Neural progenitor cell (in vitro differentiated cells): Measurements from ENCODE around the gene SRSF9. TPM values are rescaled to one million over a fixed set of nuclear protein-coding genes. Genes with fewer than 3 reads are reported as not detected.

Source experiments
- DNase-seq: peaks from one replicate; pipeline ENCODE4 v3.0.0-alpha.2; 2016; ENCODE audit warnings: low spot score
- H2AFZ ChIP-seq: fragments of 200-600 bp; sonication (generic); replicated peaks from 2 replicates; pipeline ENCODE4 v1.6.1; 2016; ENCODE audit warnings: antibody characterized with exemption
- H3F3A ChIP-seq: fragments of 200-600 bp; sonication (generic); 2 replicates; pipeline ENCODE4 v1.6.1; 2016; ENCODE audit warnings: antibody characterized with exemption, low read depth
- H3K27ac ChIP-seq: fragments of 200-600 bp; sonication (generic); 2 replicates; pipeline ENCODE4 v1.5.1; 2016; ENCODE audit warnings: mild to moderate bottlenecking
- H3K27me3 ChIP-seq: fragments of 200-600 bp; sonication (generic); 2 replicates; pipeline ENCODE4 v1.6.1; 2016; ENCODE audit warnings: mild to moderate bottlenecking, moderate library complexity
- H3K36me3 ChIP-seq: fragments of 200-600 bp; sonication (generic); 2 replicates; pipeline ENCODE4 v1.5.1; 2016
- H3K4me1 ChIP-seq: fragments of 200-600 bp; sonication (generic); 2 replicates; pipeline ENCODE4 v1.6.1; 2016; ENCODE audit warnings: mixed run types
- H3K4me2 ChIP-seq: fragments of 200-600 bp; sonication (generic); 2 replicates; pipeline ENCODE4 v1.6.1; 2016
- H3K4me3 ChIP-seq: fragments of 200-600 bp; sonication (generic); 2 replicates; pipeline ENCODE4 v1.5.1; 2016
- H3K79me2 ChIP-seq: fragments of 200-600 bp; sonication (generic); 2 replicates; pipeline ENCODE4 v1.6.1; 2016; ENCODE audit warnings: low read depth
- H3K9ac ChIP-seq: fragments of 200-600 bp; sonication (generic); 2 replicates; pipeline ENCODE4 v1.6.1; 2016
- H3K9me3 ChIP-seq: fragments of 200-600 bp; sonication (generic); 2 replicates; pipeline ENCODE4 v1.5.1; 2016; ENCODE audit warnings: low read depth
- H4K20me1 ChIP-seq: fragments of 200-600 bp; sonication (generic); 2 replicates; pipeline ENCODE4 v1.6.1; 2016; ENCODE audit warnings: low read depth
- H3K27ac Mint-ChIP-seq: 3 replicates; pipeline ENCODE4 v1.8.0; 2021; ENCODE audit warnings: mixed read lengths
- H3K27me3 Mint-ChIP-seq: 2 replicates; pipeline ENCODE4 v1.8.0; 2022; ENCODE audit warnings: low read depth, mild to moderate bottlenecking, inconsistent platforms, moderate library complexity, mixed read lengths; ENCODE audit not compliant: insufficient read depth
- H3K36me3 Mint-ChIP-seq: 3 replicates; pipeline ENCODE4 v1.8.0; 2021; ENCODE audit warnings: mixed read lengths
- H3K4me1 Mint-ChIP-seq: 3 replicates; pipeline ENCODE4 v1.8.0; 2021; ENCODE audit warnings: mixed read lengths
- H3K4me3 Mint-ChIP-seq: 3 replicates; pipeline ENCODE4 v1.8.0; 2021; ENCODE audit warnings: mild to moderate bottlenecking, moderate library complexity, mixed read lengths
- H3K9me3 Mint-ChIP-seq: 3 replicates; pipeline ENCODE4 v1.8.0; 2020; ENCODE audit warnings: mixed read lengths
- CTCF ChIP-seq: fragments of 200-600 bp; sonication (generic); IDR thresholded peaks from 2 replicates; pipeline ENCODE4 v1.5.1; 2017; ENCODE audit warnings: antibody characterized with exemption, mild to moderate bottlenecking
- EZH2 ChIP-seq: fragments of 200-600 bp; sonication (generic); IDR thresholded peaks from 2 replicates; pipeline ENCODE4 v1.6.1; 2017; ENCODE audit warnings: antibody characterized with exemption, mild to moderate bottlenecking, moderate library complexity
- EZH2phosphoT487 ChIP-seq: fragments of 200-600 bp; sonication (generic); IDR thresholded peaks from 2 replicates; pipeline ENCODE4 v1.6.1; 2017; ENCODE audit warnings: antibody characterized with exemption
- total RNA-seq: library from RNA; depleted of rRNA; stranded (reverse); fragments of >200 nt; gene quantifications from 2 replicates; pipeline ENCODE4 v1.2.3, GENCODE V29; 2015; ENCODE audit warnings: low replicate concordance

SRSF9 gene
- total RNA-seq, 1 donor from 2014 or later, result 273 TPM

GRCh38 chr12:120425797-120426196, 43.8 kb downstream of the SRSF9 start:
- Mint-ChIP-seq H3K4me3 (no peak overlapping the region), H3K4me1 (peaks cover 38% of the 10 kb centered on the region), H3K27me3 (peaks cover 15% of the 10 kb centered on the region), H3K36me3 (no peaks in the 10 kb centered on the region), H3K27ac (no peak overlapping the region), H3K9me3 (no peaks in the 10 kb centered on the region)
- TF ChIP-seq CTCF, result no peak
- TF ChIP-seq EZH2phosphoT487, result no peak
- no peak for TF ChIP-seq EZH2
- Histone ChIP-seq H3K4me1 (peaks cover 8% of the 10 kb centered on the region), H3K9me3 (no peaks in the 10 kb centered on the region), H4K20me1 (no peaks in the 10 kb centered on the region), H3K36me3 (no peaks in the 10 kb centered on the region), H3F3A (peaks cover 17% of the 10 kb centered on the region), H3K9ac (no peak overlapping the region), H3K79me2 (no peaks in the 10 kb centered on the region), H3K4me3 (no peak overlapping the region), H2AFZ (no peak overlapping the region), H3K4me2 (no peak overlapping the region), H3K27me3 (no peaks in the 10 kb centered on the region), H3K27ac (no peak overlapping the region)
- DNase-seq, result no peak

- Histone ChIP-seq H3K36me3 (no peaks in the 10 kb centered on the region), H3K9ac (no peak overlapping the region), H3F3A (peaks cover 12% of the 10 kb centered on the region), H3K9me3 (no peaks in the 10 kb centered on the region), H3K27ac (no peak overlapping the region), H3K4me2 (no peak overlapping the region), H3K4me1 (peaks cover 8% of the 10 kb centered on the region), H3K4me3 (no peak overlapping the region), H4K20me1 (no peaks in the 10 kb centered on the region), H3K79me2 (no peaks in the 10 kb centered on the region), H3K27me3 (no peaks in the 10 kb centered on the region), H2AFZ (no peak overlapping the region)
- no peak overlapping the region for H3K4me3 Mint-ChIP-seq
- H3K36me3 Mint-ChIP-seq, result peaks cover 2% of the 10 kb centered on the region
- peaks cover 9% of the 10 kb centered on the region for H3K27me3 Mint-ChIP-seq
- no peak for TF ChIP-seq EZH2phosphoT487
- TF ChIP-seq CTCF, result no peak
- TF ChIP-seq EZH2, result no peak
- peaks cover 30% of the 10 kb centered on the region for H3K4me1 Mint-ChIP-seq
- no peaks in the 10 kb centered on the region for H3K9me3 Mint-ChIP-seq
- no peak for DNase-seq
- no peak overlapping the region for H3K27ac Mint-ChIP-seq
Measured at GRCh38 chr12:120422892-120423456, 46.6 kb downstream of the SRSF9 start.

GRCh38 chr12:120421701-120422100, 47.8 kb downstream of the SRSF9 start:
- Histone ChIP-seq H3K27ac (no peak overlapping the region), H3K9me3 (no peaks in the 10 kb centered on the region), H3K4me3 (no peak overlapping the region), H3K79me2 (no peaks in the 10 kb centered on the region), H3K27me3 (no peaks in the 10 kb centered on the region), H3K4me2 (peak overlapping the region; percentile 19), H3K4me1 (peaks cover 8% of the 10 kb centered on the region), H4K20me1 (no peaks in the 10 kb centered on the region), H3K36me3 (no peaks in the 10 kb centered on the region), H3K9ac (no peak overlapping the region), H3F3A (peaks cover 12% of the 10 kb centered on the region), H2AFZ (no peak overlapping the region)
- TF ChIP-seq CTCF, result no peak
- no peak for TF ChIP-seq EZH2phosphoT487
- TF ChIP-seq EZH2, result no peak
- Mint-ChIP-seq H3K36me3 (peaks cover 2% of the 10 kb centered on the region), H3K9me3 (no peaks in the 10 kb centered on the region), H3K27me3 (peaks cover 4% of the 10 kb centered on the region), H3K27ac (no peak overlapping the region), H3K4me1 (peaks cover 34% of the 10 kb centered on the region), H3K4me3 (peak overlapping the region; percentile 13)
- peak; percentile 57 for DNase-seq
